ENCODE data around the gene ZNF837. TPM values are rescaled to one million over a fixed set of nuclear protein-coding genes. Genes with fewer than 3 reads are reported as not detected.

The ZNF837 gene
- total RNA-seq, 1 donor from 2014 or later: 1.4 TPM

DNA sequence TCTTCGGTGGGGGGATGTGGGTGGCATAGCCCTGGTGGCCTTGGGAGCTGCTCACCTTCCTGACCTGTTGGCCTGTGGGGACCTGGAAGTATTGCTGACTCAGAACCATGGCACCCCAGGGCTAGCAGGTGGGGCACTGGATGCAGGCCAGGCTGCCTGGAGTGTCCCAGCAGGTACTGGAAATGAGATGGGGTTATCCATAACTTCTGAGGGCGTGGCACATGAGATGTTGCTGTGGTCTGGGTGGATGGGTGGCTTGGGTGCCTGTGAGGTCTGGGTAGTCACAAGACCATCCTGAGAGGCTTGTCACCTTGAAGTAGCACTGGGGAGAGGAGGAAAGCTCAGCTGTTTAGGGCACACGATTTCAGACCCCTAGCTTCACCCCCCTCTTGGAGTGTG lies 14.0 kb upstream of the ZNF837 start:
- Histone ChIP-seq H3K4me2 (no peak overlapping the region), H3K9me3 (ENCODE audit: low read depth) (no peaks in the 10 kb centered on the region), H3F3A (ENCODE audit: low read depth) (peaks cover 29% of the 10 kb centered on the region), H4K20me1 (ENCODE audit: low read depth) (peaks cover 7% of the 10 kb centered on the region), H3K27ac (no peak overlapping the region), H3K4me1 (no peaks in the 10 kb centered on the region), H3K4me3 (no peak overlapping the region), H3K27me3 (peaks cover 23% of the 10 kb centered on the region), H2AFZ (replicated peaks) (no peak overlapping the region), H3K36me3 (no peaks in the 10 kb centered on the region), H3K9ac (no peak overlapping the region), H3K79me2 (ENCODE audit: low read depth) (peaks cover 20% of the 10 kb centered on the region)
- TF ChIP-seq EZH2phosphoT487 (IDR thresholded peaks at IDR 0.05) (no peak), EZH2 (IDR thresholded peaks at IDR 0.05) (no peak)
- TF ChIP-seq, protein P1, sequence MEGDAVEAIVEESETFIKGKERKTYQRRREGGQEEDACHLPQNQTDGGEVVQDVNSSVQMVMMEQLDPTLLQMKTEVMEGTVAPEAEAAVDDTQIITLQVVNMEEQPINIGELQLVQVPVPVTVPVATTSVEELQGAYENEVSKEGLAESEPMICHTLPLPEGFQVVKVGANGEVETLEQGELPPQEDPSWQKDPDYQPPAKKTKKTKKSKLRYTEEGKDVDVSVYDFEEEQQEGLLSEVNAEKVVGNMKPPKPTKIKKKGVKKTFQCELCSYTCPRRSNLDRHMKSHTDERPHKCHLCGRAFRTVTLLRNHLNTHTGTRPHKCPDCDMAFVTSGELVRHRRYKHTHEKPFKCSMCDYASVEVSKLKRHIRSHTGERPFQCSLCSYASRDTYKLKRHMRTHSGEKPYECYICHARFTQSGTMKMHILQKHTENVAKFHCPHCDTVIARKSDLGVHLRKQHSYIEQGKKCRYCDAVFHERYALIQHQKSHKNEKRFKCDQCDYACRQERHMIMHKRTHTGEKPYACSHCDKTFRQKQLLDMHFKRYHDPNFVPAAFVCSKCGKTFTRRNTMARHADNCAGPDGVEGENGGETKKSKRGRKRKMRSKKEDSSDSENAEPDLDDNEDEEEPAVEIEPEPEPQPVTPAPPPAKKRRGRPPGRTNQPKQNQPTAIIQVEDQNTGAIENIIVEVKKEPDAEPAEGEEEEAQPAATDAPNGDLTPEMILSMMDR (IDR thresholded peaks at IDR 0.05): no peak
- H3K27ac Mint-ChIP-seq: peak overlapping the region; percentile 63
- H3K36me3 Mint-ChIP-seq: peaks cover 31% of the 10 kb centered on the region
- peaks cover 11% of the 10 kb centered on the region for H3K4me1 Mint-ChIP-seq
- H3K4me3 Mint-ChIP-seq: peak overlapping the region; percentile 31
- DNase-seq (ENCODE audit: low spot score): no peak
- H3K27me3 Mint-ChIP-seq (ENCODE audit: insufficient read depth, low read depth): peaks cover 2% of the 10 kb centered on the region
- no peaks in the 10 kb centered on the region for H3K9me3 Mint-ChIP-seq

DNA sequence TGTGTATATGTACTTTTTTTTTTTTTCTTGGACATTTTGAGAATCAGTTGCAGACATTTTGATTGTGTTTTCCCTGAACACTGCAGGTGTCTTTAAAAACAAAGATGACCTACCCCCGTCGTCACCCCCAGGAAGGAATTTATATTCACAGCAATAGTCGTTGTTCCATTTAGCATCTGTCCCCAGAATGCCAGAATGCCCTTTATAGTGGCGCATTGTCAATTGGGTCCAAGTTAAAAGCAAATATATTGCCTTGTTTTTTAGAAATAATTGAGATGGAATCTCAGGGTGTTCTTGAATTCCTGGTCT lies 12.8 kb upstream of the ZNF837 start:
- Histone ChIP-seq H3K4me1 (no peaks in the 10 kb centered on the region), H3K4me2 (no peak overlapping the region), H4K20me1 (ENCODE audit: low read depth) (peaks cover 7% of the 10 kb centered on the region), H3K79me2 (ENCODE audit: low read depth) (peaks cover 32% of the 10 kb centered on the region), H3K36me3 (no peaks in the 10 kb centered on the region), H3K4me3 (no peak overlapping the region), H3K9ac (no peak overlapping the region), H3K27ac (no peak overlapping the region), H3F3A (ENCODE audit: low read depth) (peaks cover 33% of the 10 kb centered on the region), H3K9me3 (ENCODE audit: low read depth) (no peaks in the 10 kb centered on the region), H2AFZ (replicated peaks) (no peak overlapping the region), H3K27me3 (peaks cover 23% of the 10 kb centered on the region)
- Mint-ChIP-seq H3K4me3 (no peak overlapping the region), H3K36me3 (peaks cover 33% of the 10 kb centered on the region), H3K27me3 (ENCODE audit: insufficient read depth, low read depth) (peaks cover 5% of the 10 kb centered on the region), H3K27ac (no peak overlapping the region), H3K9me3 (no peaks in the 10 kb centered on the region), H3K4me1 (peaks cover 11% of the 10 kb centered on the region)
- no peak for DNase-seq (ENCODE audit: low spot score)
- TF ChIP-seq EZH2phosphoT487 (IDR thresholded peaks at IDR 0.05) (no peak), EZH2 (IDR thresholded peaks at IDR 0.05) (no peak)
- TF ChIP-seq, protein P1 (IDR thresholded peaks at IDR 0.05): no peak

DNA sequence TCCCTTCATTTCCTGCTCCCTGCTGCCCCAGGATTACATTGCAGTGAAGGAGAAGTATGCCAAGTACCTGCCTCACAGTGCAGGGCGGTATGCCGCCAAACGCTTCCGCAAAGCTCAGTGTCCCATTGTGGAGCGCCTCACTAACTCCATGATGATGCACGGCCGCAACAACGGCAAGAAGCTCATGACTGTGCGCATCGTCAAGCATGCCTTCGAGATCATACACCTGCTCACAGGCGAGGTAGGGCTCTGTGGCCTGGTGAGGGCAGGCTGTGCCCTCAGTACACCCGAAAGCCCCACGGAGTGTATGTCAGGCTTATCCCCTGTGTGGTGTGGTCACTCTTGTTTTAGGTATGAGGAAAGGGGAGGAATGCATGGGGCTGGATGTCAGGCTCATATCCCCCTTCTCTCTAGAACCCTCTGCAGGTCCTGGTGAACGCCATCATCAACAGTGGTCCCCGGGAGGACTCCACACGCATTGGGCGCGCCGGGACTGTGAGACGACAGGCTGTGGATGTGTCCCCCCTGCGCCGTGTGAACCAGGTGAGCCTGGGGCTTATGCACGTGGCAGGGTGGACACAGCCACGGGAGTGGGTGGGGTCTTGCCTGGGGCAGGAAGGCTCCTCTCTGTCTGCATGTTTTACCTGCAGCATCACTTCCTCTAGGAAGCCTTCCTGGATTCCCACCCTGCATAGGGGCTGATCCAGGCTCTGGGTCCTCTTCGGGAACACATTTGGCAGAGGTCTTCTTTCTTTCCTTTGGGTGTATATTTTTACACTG lies 12.3 kb upstream of the ZNF837 start:
- H3K4me3 Mint-ChIP-seq: peak overlapping the region; percentile 41
- no peak overlapping the region for H2AFZ ChIP-seq (replicated peaks)
- peaks cover 37% of the 10 kb centered on the region for H3K79me2 ChIP-seq (ENCODE audit: low read depth)
- H3K27ac ChIP-seq: no peak overlapping the region
- DNase-seq (ENCODE audit: low spot score): no peak
- TF ChIP-seq, protein P1 (IDR thresholded peaks at IDR 0.05): no peak
- TF ChIP-seq EZH2 (IDR thresholded peaks at IDR 0.05) (no peak), EZH2phosphoT487 (IDR thresholded peaks at IDR 0.05) (no peak)
- no peak overlapping the region for H3K4me2 ChIP-seq
- H3K27me3 ChIP-seq: peaks cover 23% of the 10 kb centered on the region
- no peak overlapping the region for H3K27ac Mint-ChIP-seq
- peaks cover 3% of the 10 kb centered on the region for H3K4me1 ChIP-seq
- no peak overlapping the region for H3K9ac ChIP-seq
- peaks cover 5% of the 10 kb centered on the region for H3K27me3 Mint-ChIP-seq (ENCODE audit: insufficient read depth, low read depth)
- H3K36me3 ChIP-seq: no peaks in the 10 kb centered on the region
- peaks cover 31% of the 10 kb centered on the region for H3F3A ChIP-seq (ENCODE audit: low read depth)
- H3K4me1 Mint-ChIP-seq: peaks cover 14% of the 10 kb centered on the region
- H3K36me3 Mint-ChIP-seq: peaks cover 33% of the 10 kb centered on the region
- H4K20me1 ChIP-seq (ENCODE audit: low read depth): peaks cover 9% of the 10 kb centered on the region
- no peaks in the 10 kb centered on the region for H3K9me3 Mint-ChIP-seq
- H3K9me3 ChIP-seq (ENCODE audit: low read depth): no peaks in the 10 kb centered on the region
- no peak overlapping the region for H3K4me3 ChIP-seq
